Colonic mucosa (tissue), 4 donors: ENCODE data around the gene ZDHHC20. TPM values are rescaled to one million over a fixed set of nuclear protein-coding genes. Genes with fewer than 3 reads are reported as not detected.

Experiments
- DNase-seq: peaks from one replicate; pipeline ENCODE4 v3.0.0-alpha.2; 2020
- H3K27ac ChIP-seq: fragments of 200-600 bp; one replicate; pipeline ENCODE4 v1.8.0; 2021
- H3K27me3 ChIP-seq: fragments of 200-600 bp; one replicate; pipeline ENCODE4 v1.8.0; 2021
- H3K36me3 ChIP-seq: fragments of 200-600 bp; one replicate; pipeline ENCODE4 v1.8.0; 2021
- H3K4me1 ChIP-seq: fragments of 200-600 bp; one replicate; pipeline ENCODE4 v1.8.0; 2021; ENCODE audit warnings: mild to moderate bottlenecking
- H3K4me3 ChIP-seq: fragments of 200-600 bp; one replicate; pipeline ENCODE4 v1.8.0; 2021
- H3K9ac ChIP-seq, 2 donors: one replicate each; pipeline ENCODE4 v1.7.0; 2013; ENCODE audit warnings: control low read depth in 2 of 2, low read depth in 2 of 2, low read length in 2 of 2
- H3K9me3 ChIP-seq: fragments of 200-600 bp; one replicate; pipeline ENCODE4 v1.8.0; 2021
- intact Hi-C: fragments of 100-400 bp; cut with DNase I; formaldehyde crosslinking; loops from one replicate; pipeline ENCODE4 v1.14.1; 2022
- total RNA-seq, 2 donors: library from RNA; stranded (reverse); fragmentation: NEBNext Ultra II Directional in 1 of 2; extraction: Animal tissue kit (Norgen Biotek cat#: 25700) in 1 of 2; gene quantifications; one replicate each; pipeline ENCODE4 v1.2.1, GENCODE V29; 2021
- TF ChIP-seq, protein P1 (sequence below): fragments of 200-600 bp; IDR thresholded peaks from one replicate; pipeline ENCODE4 v1.8.0; 2022; ENCODE audit warnings: antibody characterized with exemption, mild to moderate bottlenecking
- donor health status: healthy.
- donor health status: DM: no; HTN: no; CAD: no.
- donor health status: DM: no; HTN: no; CAD: no.

Gene ZDHHC20
- total RNA-seq, 2 donors from 2014 or later: 74.0 to 111 TPM

DNA sequence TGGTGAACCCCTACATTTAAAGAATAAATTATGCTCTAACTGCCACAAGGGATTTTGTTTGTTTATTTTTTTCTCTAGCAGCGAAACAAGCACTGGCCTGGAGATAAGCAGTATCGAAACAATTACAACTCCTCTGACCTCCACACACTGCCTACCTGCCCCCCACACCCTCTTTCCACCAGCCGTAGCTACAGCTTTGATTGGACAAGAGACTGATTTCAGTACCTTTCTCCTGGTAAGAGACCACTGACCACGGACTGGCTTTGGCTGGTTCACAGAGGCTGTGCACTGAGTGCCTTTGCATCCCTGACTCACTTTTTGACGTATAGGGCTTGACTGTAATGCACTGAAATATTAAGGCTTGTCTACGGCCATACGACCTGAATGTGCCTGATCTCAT, 7.4 kb upstream of the ZDHHC20 start:
- intact Hi-C loops: loop anchor here (10.0 kb wide), 1 partner anchor 522 kb away; no protein-coding TSS in a partner anchor
- no peak for DNase-seq
- Histone ChIP-seq H3K36me3 (no peaks in the 10 kb centered on the region), H3K9me3 (no peaks in the 10 kb centered on the region), H3K4me1 (no peaks in the 10 kb centered on the region), H3K9ac (no peak overlapping the region), H3K27me3 (no peaks in the 10 kb centered on the region), H3K27ac (no peak overlapping the region), H3K4me3 (no peak overlapping the region)
- TF ChIP-seq, protein P1, sequence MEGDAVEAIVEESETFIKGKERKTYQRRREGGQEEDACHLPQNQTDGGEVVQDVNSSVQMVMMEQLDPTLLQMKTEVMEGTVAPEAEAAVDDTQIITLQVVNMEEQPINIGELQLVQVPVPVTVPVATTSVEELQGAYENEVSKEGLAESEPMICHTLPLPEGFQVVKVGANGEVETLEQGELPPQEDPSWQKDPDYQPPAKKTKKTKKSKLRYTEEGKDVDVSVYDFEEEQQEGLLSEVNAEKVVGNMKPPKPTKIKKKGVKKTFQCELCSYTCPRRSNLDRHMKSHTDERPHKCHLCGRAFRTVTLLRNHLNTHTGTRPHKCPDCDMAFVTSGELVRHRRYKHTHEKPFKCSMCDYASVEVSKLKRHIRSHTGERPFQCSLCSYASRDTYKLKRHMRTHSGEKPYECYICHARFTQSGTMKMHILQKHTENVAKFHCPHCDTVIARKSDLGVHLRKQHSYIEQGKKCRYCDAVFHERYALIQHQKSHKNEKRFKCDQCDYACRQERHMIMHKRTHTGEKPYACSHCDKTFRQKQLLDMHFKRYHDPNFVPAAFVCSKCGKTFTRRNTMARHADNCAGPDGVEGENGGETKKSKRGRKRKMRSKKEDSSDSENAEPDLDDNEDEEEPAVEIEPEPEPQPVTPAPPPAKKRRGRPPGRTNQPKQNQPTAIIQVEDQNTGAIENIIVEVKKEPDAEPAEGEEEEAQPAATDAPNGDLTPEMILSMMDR: no peak

DNA sequence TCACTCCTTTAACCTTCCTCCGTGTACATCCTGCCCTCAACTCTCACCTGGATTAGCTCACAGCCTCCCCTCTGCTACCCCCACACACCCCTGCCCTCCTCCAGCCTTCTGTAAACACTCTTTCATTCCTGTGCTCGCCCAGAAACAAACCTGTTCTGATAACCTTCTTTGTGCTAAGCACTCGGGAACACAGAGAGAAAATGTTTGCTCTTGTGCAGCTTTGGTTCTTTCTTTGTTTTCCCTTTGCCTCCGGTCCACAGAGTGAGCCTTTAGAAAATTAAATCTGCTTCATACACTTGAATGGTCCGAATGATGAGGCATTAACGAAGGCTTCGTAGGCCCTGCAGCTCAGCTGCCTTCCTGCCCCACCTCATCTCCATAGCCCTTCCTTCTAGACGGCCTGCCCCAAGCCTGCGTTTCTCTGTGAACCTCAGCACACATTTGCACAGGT, 6.6 kb upstream of the ZDHHC20 start:
- TF ChIP-seq, protein P1: no peak
- Histone ChIP-seq H3K36me3 (no peaks in the 10 kb centered on the region), H3K4me1 (no peaks in the 10 kb centered on the region), H3K27ac (no peak overlapping the region), H3K9ac (peak overlapping the region in 1 of 2 donors; percentile 40), H3K27me3 (no peaks in the 10 kb centered on the region), H3K4me3 (no peak overlapping the region), H3K9me3 (no peaks in the 10 kb centered on the region)
- peak; percentile 25 for DNase-seq
- intact Hi-C loops: loop anchor here (10.0 kb wide), 1 partner anchor 521 kb away; no protein-coding TSS in a partner anchor

DNA sequence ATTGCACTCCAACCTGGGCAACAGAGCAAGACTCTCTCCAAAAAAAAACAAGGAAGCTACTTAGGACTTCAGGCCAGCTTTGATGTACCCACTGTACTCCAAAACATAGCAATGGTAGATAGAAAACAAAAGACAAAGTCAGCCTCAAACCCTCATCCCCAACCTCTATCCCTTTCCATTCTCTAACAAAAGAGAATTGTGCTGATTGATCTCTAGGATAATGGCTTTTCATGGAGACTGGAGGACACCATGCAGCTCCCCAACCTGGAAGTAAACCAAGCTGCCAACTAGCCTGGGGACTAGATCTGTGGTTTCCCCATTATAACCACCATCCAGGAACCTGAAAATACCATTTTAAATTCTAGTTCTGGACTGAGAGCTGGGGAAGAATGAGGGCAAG, 4.3 kb upstream of the ZDHHC20 start:
- H3K9ac ChIP-seq: no peak overlapping the region
- DNase-seq: no peak
- no peak overlapping the region for H3K27ac ChIP-seq
- H3K9me3 ChIP-seq: no peaks in the 10 kb centered on the region
- intact Hi-C loops: loop anchor here (10.0 kb wide), 1 partner anchor 519 kb away; no protein-coding TSS in a partner anchor
- TF ChIP-seq, protein P1: no peak
- H3K4me1 ChIP-seq: no peaks in the 10 kb centered on the region
- no peaks in the 10 kb centered on the region for H3K36me3 ChIP-seq
- H3K27me3 ChIP-seq: no peaks in the 10 kb centered on the region
- H3K4me3 ChIP-seq: no peak overlapping the region

DNA sequence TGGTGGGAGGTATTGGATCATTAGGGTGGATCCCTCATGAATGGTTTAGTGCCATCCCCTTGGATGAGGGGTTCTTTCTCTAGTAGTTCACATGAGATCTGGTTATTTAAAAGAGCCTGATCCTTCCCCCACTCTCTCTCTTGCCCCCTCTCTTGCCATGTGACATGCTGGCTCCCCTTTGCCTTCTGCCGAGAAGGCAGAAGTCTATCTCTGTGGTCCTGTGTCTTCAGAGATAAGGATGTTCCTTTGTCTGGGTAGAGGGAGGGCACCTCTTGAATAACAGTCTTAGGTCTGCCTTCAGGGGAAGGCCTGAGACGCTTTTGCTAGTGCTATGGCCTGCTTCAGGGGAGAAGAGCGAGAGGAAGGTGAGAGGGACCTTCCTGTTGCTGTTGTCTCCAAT, 2.0 kb upstream of the ZDHHC20 start:
- Histone ChIP-seq H3K4me1 (peaks cover 9% of the 10 kb centered on the region), H3K36me3 (no peaks in the 10 kb centered on the region), H3K27me3 (no peaks in the 10 kb centered on the region), H3K9ac (no peak overlapping the region), H3K4me3 (no peak overlapping the region), H3K27ac (no peak overlapping the region), H3K9me3 (no peaks in the 10 kb centered on the region)
- no peak for DNase-seq
- intact Hi-C loops: loop anchor here (10.0 kb wide), 1 partner anchor 516 kb away; no protein-coding TSS in a partner anchor
- TF ChIP-seq, protein P1: no peak

DNA sequence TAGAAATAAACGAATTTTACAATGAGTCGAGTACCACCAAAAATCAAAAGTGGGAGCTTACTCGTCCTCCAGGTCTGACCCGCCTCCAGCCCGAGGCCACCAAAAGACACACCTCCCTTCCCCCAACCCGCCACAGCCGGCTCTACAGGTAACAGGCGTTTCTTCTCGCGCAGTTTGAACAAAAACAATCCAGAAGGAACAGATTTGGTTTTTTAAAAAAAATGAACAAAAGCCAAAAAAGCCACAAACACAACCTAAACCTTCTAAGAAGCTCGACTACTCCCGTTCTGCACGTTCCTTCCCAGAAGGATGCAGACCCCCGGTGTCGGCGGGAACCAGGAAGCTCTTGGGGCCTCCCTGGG, 671 bp downstream of the ZDHHC20 start:
- intact Hi-C loops: no loop called here

More for the DNA sequence above, 671 bp downstream of the ZDHHC20 start:
- TF ChIP-seq, protein P1: no peak
- H3K9me3 ChIP-seq: no peaks in the 10 kb centered on the region
- DNase-seq: peak; percentile 76
- H3K4me1 ChIP-seq: peaks cover 9% of the 10 kb centered on the region
- no peaks in the 10 kb centered on the region for H3K36me3 ChIP-seq
- H3K27me3 ChIP-seq: no peaks in the 10 kb centered on the region
- peak overlapping the region; percentile 100 for H3K4me3 ChIP-seq
- H3K9ac ChIP-seq: peak overlapping the region; percentile 88 to 96
- H3K27ac ChIP-seq: peak overlapping the region; percentile 96
